GM18867 (cell line): ENCODE results near the gene FAM83F.

Source experiments
- ATAC-seq: cut with Tn5 transposase; IDR thresholded peaks from one replicate; pipeline ENCODE4 v1.9.1; 2021; ENCODE audit warnings: mild to moderate bottlenecking, moderate library complexity; ENCODE audit not compliant: unreplicated experiment

Gene FAM83F

GRCh38 chr22:40030758-40031095 is 36.0 kb downstream of the FAM83F start:
- ATAC-seq, result no peak

GRCh38 chr22:40031766-40032470 is 37.2 kb downstream of the FAM83F start:
- ATAC-seq, result no peak

- no peak for ATAC-seq
These were observed 39.0 kb downstream of the FAM83F start for GRCh38 chr22:40033586-40034380.

GRCh38 chr22:40035351-40035750 is 40.6 kb downstream of the FAM83F start:
- ATAC-seq, result no peak

- ATAC-seq, result no peak
These were observed 41.4 kb downstream of the FAM83F start for GRCh38 chr22:40036126-40036525.

GRCh38 chr22:40036591-40037225 is 42.0 kb downstream of the FAM83F start:
- no peak for ATAC-seq

GRCh38 chr22:40037320-40037719 is 42.6 kb downstream of the FAM83F start:
- ATAC-seq, result no peak

- no peak for ATAC-seq
These were observed 44.8 kb downstream of the FAM83F start for GRCh38 chr22:40039482-40040115.

GRCh38 chr22:40040927-40041326 is 46.2 kb downstream of the FAM83F start:
- ATAC-seq, result no peak

GRCh38 chr22:40041366-40042137 is 46.8 kb downstream of the FAM83F start:
- ATAC-seq, result no peak

- no peak for ATAC-seq
These were observed 47.6 kb downstream of the FAM83F start for GRCh38 chr22:40042312-40042711.

- ATAC-seq, result no peak
These were observed 48.3 kb downstream of the FAM83F start for GRCh38 chr22:40043081-40043480.

- no peak for ATAC-seq
These were observed 49.0 kb downstream of the FAM83F start for GRCh38 chr22:40043793-40044101.

GRCh38 chr22:40044102-40044869 is 49.5 kb downstream of the FAM83F start:
- ATAC-seq, result peak; percentile 81

GRCh38 chr22:40044870-40045834 is 50.4 kb downstream of the FAM83F start:
- peak; percentile 26 for ATAC-seq

GRCh38 chr22:40046126-40046525 is 51.4 kb downstream of the FAM83F start:
- no peak for ATAC-seq

GRCh38 chr22:40050258-40050657 is 55.5 kb downstream of the FAM83F start:
- ATAC-seq, result peak; percentile 82

GRCh38 chr22:40051322-40051721 is 56.6 kb downstream of the FAM83F start:
- no peak for ATAC-seq

GRCh38 chr22:40053460-40053859 is 58.7 kb downstream of the FAM83F start:
- ATAC-seq, result no peak
